GM19035 (cell line): ENCODE results near the gene COL24A1.
"Not testable (repeated sequence)": the region's sequence is repeated elsewhere in the genome, so short reads cannot be mapped to it uniquely, and the experiment has no call there.

Source experiments
- ATAC-seq: cut with Tn5 transposase; IDR thresholded peaks from one replicate; pipeline ENCODE4 v1.9.1; 2021; ENCODE audit not compliant: unreplicated experiment

Gene COL24A1

GRCh38 chr1:85900921-85901320 lies 255.7 kb downstream of the COL24A1 start:
- no peak for ATAC-seq

- no peak for ATAC-seq
Measured at GRCh38 chr1:85898861-85899260, 257.7 kb downstream of the COL24A1 start.

- ATAC-seq, result peak; percentile 80
Measured at GRCh38 chr1:85894651-85895050, 261.9 kb downstream of the COL24A1 start.

- ATAC-seq, result no peak
Measured at GRCh38 chr1:85892366-85892765, 264.2 kb downstream of the COL24A1 start.

GRCh38 chr1:85889870-85890269 lies 266.7 kb downstream of the COL24A1 start:
- ATAC-seq, result no peak

- ATAC-seq, result no peak
Measured at GRCh38 chr1:85888921-85889320, 267.7 kb downstream of the COL24A1 start.

- ATAC-seq, result no peak
Measured at GRCh38 chr1:85884372-85885035, 272.1 kb downstream of the COL24A1 start.

- ATAC-seq, result no peak
Measured at GRCh38 chr1:85867189-85867588, 289.4 kb downstream of the COL24A1 start.

GRCh38 chr1:85865213-85865612 lies 291.4 kb downstream of the COL24A1 start:
- ATAC-seq, result no peak

- ATAC-seq, result no peak
Measured at GRCh38 chr1:85864727-85865126, 291.8 kb downstream of the COL24A1 start.

- ATAC-seq, result not testable (repeated sequence)
Measured at GRCh38 chr1:85863639-85864038, 292.9 kb downstream of the COL24A1 start.

- no peak for ATAC-seq
Measured at GRCh38 chr1:85862456-85862855, 294.1 kb downstream of the COL24A1 start.

- ATAC-seq, result no peak
Measured at GRCh38 chr1:85857991-85858390, 298.6 kb downstream of the COL24A1 start.

GRCh38 chr1:85850238-85850637 lies 306.3 kb downstream of the COL24A1 start:
- ATAC-seq, result no peak

GRCh38 chr1:85849660-85850059 lies 306.9 kb downstream of the COL24A1 start:
- ATAC-seq, result no peak

GRCh38 chr1:85847356-85847755 lies 309.2 kb downstream of the COL24A1 start:
- ATAC-seq, result no peak

- no peak for ATAC-seq
Measured at GRCh38 chr1:85846706-85847105, 309.9 kb downstream of the COL24A1 start.

- ATAC-seq, result no peak
Measured at GRCh38 chr1:85839459-85839858, 317.1 kb downstream of the COL24A1 start.

- peak; percentile 91 for ATAC-seq
Measured at GRCh38 chr1:85838238-85838637, 318.3 kb downstream of the COL24A1 start.

GRCh38 chr1:85836736-85837135 lies 319.8 kb downstream of the COL24A1 start:
- ATAC-seq, result no peak

GRCh38 chr1:85833165-85833564 lies 323.4 kb downstream of the COL24A1 start:
- not testable (repeated sequence) for ATAC-seq

GRCh38 chr1:85830837-85831236 lies 325.7 kb downstream of the COL24A1 start:
- ATAC-seq, result no peak
